HG03039 (cell line): ENCODE measurements around the gene AATK.
"Not testable (repeated sequence)": the region's sequence is repeated elsewhere in the genome, so short reads cannot be mapped to it uniquely, and the experiment has no call there.

ENCODE experiments used
- ATAC-seq: cut with Tn5 transposase; IDR thresholded peaks from one replicate; pipeline ENCODE4 v1.9.1; 2021; ENCODE audit warnings: mild to moderate bottlenecking, moderate library complexity; ENCODE audit not compliant: unreplicated experiment

AATK gene

GRCh38 chr17:81148986-81149533, 17.0 kb downstream of the AATK start:
- no peak for ATAC-seq

GRCh38 chr17:81148571-81148970, 17.4 kb downstream of the AATK start:
- no peak for ATAC-seq

- ATAC-seq, result no peak
Measured at GRCh38 chr17:81147701-81148100, 18.3 kb downstream of the AATK start.

- not testable (repeated sequence) for ATAC-seq
Measured at GRCh38 chr17:81146208-81146607, 19.8 kb downstream of the AATK start.

GRCh38 chr17:81144423-81144781, 21.6 kb downstream of the AATK start:
- ATAC-seq, result no peak

- ATAC-seq, result no peak
Measured at GRCh38 chr17:81143717-81144422, 22.2 kb downstream of the AATK start.

GRCh38 chr17:81143200-81143527, 22.9 kb downstream of the AATK start:
- no peak for ATAC-seq

- ATAC-seq, result no peak
Measured at GRCh38 chr17:81142301-81143199, 23.5 kb downstream of the AATK start.

- ATAC-seq, result no peak
Measured at GRCh38 chr17:81140695-81141094, 25.3 kb downstream of the AATK start.

GRCh38 chr17:81140018-81140417, 26.0 kb downstream of the AATK start:
- ATAC-seq, result no peak

- no peak for ATAC-seq
Measured at GRCh38 chr17:81139428-81139827, 26.6 kb downstream of the AATK start.

- ATAC-seq, result no peak
Measured at GRCh38 chr17:81138500-81138899, 27.5 kb downstream of the AATK start.

GRCh38 chr17:81138083-81138482, 27.9 kb downstream of the AATK start:
- no peak for ATAC-seq

GRCh38 chr17:81137248-81137647, 28.8 kb downstream of the AATK start:
- no peak for ATAC-seq

- ATAC-seq, result no peak
Measured at GRCh38 chr17:81136366-81136765, 29.7 kb downstream of the AATK start.

GRCh38 chr17:81135505-81136278, 30.3 kb downstream of the AATK start:
- ATAC-seq, result no peak

GRCh38 chr17:81134064-81134781, 31.8 kb downstream of the AATK start:
- ATAC-seq, result no peak

- no peak for ATAC-seq
Measured at GRCh38 chr17:81132770-81133723, 33.0 kb downstream of the AATK start.

GRCh38 chr17:81132197-81132540, 33.9 kb downstream of the AATK start:
- no peak for ATAC-seq
